ENCODE measurements around the gene ZNF586.
"Not testable (repeated sequence)": the region's sequence is repeated elsewhere in the genome, so short reads cannot be mapped to it uniquely, and the experiment has no call there.

Gene ZNF586

GRCh38 chr19:57823608-57824007 lies 54.1 kb downstream of the ZNF586 start:
- not testable (repeated sequence) for DNase-seq

DNA sequence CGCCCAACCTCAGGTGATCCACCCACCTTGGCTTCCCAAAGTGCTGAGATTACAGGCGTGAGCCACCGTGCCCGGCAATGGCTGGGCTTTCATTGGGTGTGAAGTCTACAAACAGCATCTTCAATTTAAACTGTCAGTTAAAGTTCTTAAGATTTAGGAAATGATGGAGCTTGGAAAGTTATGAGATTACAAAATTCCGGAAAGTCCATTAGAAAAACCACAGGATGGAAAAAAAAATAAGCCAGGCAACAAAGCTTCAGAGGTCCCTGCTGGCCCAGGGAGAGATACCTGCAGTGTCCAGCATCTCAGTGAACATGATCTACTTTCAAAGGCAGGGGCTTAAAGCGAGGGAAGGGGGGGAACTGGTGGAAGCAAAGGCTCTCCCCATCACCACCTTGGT lies 56.0 kb downstream of the ZNF586 start:
- no peak for DNase-seq

- DNase-seq, result no peak
Observed at GRCh38 chr19:57829316-57829715, 59.8 kb downstream of the ZNF586 start.

DNA sequence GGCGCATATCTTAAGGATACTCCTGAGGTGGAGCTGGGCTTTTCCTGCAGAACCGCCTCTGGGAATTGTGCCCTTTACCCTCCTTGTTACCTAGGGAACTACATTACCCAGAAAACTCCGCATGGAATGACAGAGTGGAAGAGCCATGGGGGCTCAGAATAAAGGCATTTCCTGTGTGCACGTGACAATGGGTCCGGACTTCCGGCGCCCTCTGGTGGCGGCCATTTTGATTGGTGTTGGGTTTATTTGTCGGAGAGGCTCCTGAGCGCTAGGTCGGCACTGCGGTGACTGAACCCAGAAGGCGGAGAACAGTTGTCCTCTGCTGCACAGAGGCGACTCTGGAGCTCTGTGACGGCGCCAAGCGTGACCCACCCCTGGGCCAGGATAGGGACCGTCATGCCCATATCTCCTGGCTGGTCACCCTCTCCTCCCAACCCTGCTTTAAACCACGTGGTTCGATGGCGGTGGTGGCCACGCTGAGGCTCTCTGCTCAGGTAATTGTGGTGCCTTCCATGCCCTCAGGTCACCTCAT lies 60.7 kb downstream of the ZNF586 start, which contains the start of gene ZNF587B:
Gene ZNF587B, plus strand, starts transcription at position 229 of the 532 bp plus-strand sequence. Its CDS starts 230 bp downstream, at position 459.
- no peak for DNase-seq
